Measurements from ENCODE around the gene DDX4. TPM values are rescaled to one million over a fixed set of nuclear protein-coding genes. Genes with fewer than 3 reads are reported as not detected.

The DDX4 gene
- total RNA-seq, 1 experiment from 2014 or later, result not detected

DNA sequence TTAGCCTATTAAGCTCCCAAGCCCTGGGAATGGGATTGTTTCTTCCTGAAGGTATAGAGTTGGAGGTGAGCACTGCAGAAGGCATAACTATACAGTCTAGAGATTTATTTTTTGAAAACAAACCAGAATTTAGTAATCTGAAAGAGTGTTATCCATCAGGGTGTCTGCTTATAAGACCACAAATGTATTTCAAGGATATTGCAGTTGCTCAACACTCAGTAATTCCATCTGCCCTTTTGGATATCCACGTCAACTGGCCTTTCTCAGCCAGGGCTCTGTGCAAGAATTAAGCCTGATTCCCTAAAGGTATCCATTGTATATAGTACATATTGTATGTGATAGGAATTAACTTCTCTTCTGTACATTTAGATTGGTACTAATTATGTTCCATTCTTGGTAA is 98.3 kb downstream of the DDX4 start:
- no TSS peak for BruUV-seq (replicated peaks)
- POLR2A ChIA-PET (ENCODE audit: low non-redundant PET), result no interaction called here

DNA sequence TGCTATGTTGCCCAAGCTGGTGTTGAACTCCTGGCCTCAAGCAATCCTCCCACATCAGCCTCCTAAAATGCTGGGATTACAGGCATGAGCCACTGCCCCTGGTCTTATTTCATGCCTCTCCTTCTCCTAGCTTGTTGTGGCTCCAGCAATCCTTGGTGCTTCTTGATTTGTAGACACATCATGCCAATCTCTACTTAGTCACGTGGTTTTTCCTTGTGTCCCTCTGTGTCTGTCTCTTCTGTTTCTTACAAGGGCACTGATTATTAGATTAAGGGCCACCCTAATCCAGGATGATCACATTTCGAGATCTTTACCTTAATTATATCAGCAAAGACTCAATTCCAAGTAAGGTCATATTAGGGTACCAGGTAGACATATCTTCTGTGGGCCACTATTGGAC is 104.1 kb downstream of the DDX4 start:
- Histone ChIP-seq H3K9me3 (ENCODE audit: low read depth, low read length, poor library complexity, severe bottlenecking) (no peaks in the 10 kb centered on the region), H3K36me3 (ENCODE audit: insufficient read depth, low read length, poor library complexity, severe bottlenecking) (no peaks in the 10 kb centered on the region), H3K4me3 (ENCODE audit: low read depth, low read length, poor library complexity, severe bottlenecking) (no peak overlapping the region), H3K4me1 (ENCODE audit: insufficient read depth, low read length, poor library complexity, severe bottlenecking) (no peaks in the 10 kb centered on the region), H3K27me3 (replicated peaks; ENCODE audit: insufficient read depth, low read depth, low read length, poor library complexity) (no peaks in the 10 kb centered on the region), H3K27ac (ENCODE audit: low read depth, low read length, poor library complexity, severe bottlenecking) (no peak overlapping the region)
- POLR2A ChIA-PET (ENCODE audit: low non-redundant PET), result no interaction called here
- CTCF ChIA-PET, result no interaction called here
- intact Hi-C loops (cut with micrococcal nuclease; ENCODE audit: unreplicated experiment), result no loop called here
- TF ChIP-seq CTCF (conservative IDR thresholded peaks at IDR 0.05; ENCODE audit: low read depth, low read length) (no peak), EZH2 (IDR thresholded peaks at IDR 0.05; ENCODE audit: borderline replicate concordance, low read depth, low read length, poor library complexity, severe bottlenecking) (no peak)
- no peak for DNase-seq (ENCODE audit: low spot score)
- no TSS peak for BruUV-seq (replicated peaks)

More for the DNA sequence above, 98.3 kb downstream of the DDX4 start:
- intact Hi-C loops (cut with micrococcal nuclease; ENCODE audit: unreplicated experiment), result no loop called here
- no peaks in the 10 kb centered on the region for H3K27me3 ChIP-seq (replicated peaks; ENCODE audit: insufficient read depth, low read depth, low read length, poor library complexity)
- H3K4me3 ChIP-seq (ENCODE audit: low read depth, low read length, poor library complexity, severe bottlenecking), result no peak overlapping the region
- no peaks in the 10 kb centered on the region for H3K4me1 ChIP-seq (ENCODE audit: insufficient read depth, low read length, poor library complexity, severe bottlenecking)
- H3K27ac ChIP-seq (ENCODE audit: low read depth, low read length, poor library complexity, severe bottlenecking), result no peak overlapping the region
- no peaks in the 10 kb centered on the region for H3K36me3 ChIP-seq (ENCODE audit: insufficient read depth, low read length, poor library complexity, severe bottlenecking)
- CTCF ChIA-PET, result no interaction called here
- TF ChIP-seq EZH2 (IDR thresholded peaks at IDR 0.05; ENCODE audit: borderline replicate concordance, low read depth, low read length, poor library complexity, severe bottlenecking), result no peak
- no peak for TF ChIP-seq CTCF (conservative IDR thresholded peaks at IDR 0.05; ENCODE audit: low read depth, low read length)
- H3K9me3 ChIP-seq (ENCODE audit: low read depth, low read length, poor library complexity, severe bottlenecking), result no peaks in the 10 kb centered on the region
- DNase-seq (ENCODE audit: low spot score), result no peak

GRCh38 chr5:55847837-55848236 is 110.0 kb downstream of the DDX4 start:
- POLR2A ChIA-PET (ENCODE audit: low non-redundant PET), result no interaction called here
- H3K27me3 ChIP-seq (replicated peaks; ENCODE audit: insufficient read depth, low read depth, low read length, poor library complexity), result no peaks in the 10 kb centered on the region
- BruUV-seq (replicated peaks), result no TSS peak
- no peak for TF ChIP-seq EZH2 (IDR thresholded peaks at IDR 0.05; ENCODE audit: borderline replicate concordance, low read depth, low read length, poor library complexity, severe bottlenecking)
- TF ChIP-seq CTCF (conservative IDR thresholded peaks at IDR 0.05; ENCODE audit: low read depth, low read length), result no peak
- H3K9me3 ChIP-seq (ENCODE audit: low read depth, low read length, poor library complexity, severe bottlenecking), result no peaks in the 10 kb centered on the region
- H3K4me3 ChIP-seq (ENCODE audit: low read depth, low read length, poor library complexity, severe bottlenecking), result no peak overlapping the region
- H3K36me3 ChIP-seq (ENCODE audit: insufficient read depth, low read length, poor library complexity, severe bottlenecking), result no peaks in the 10 kb centered on the region
- intact Hi-C loops (cut with micrococcal nuclease; ENCODE audit: unreplicated experiment), result no loop called here
- H3K27ac ChIP-seq (ENCODE audit: low read depth, low read length, poor library complexity, severe bottlenecking), result no peak overlapping the region
- CTCF ChIA-PET, result no interaction called here
- no peak for DNase-seq (ENCODE audit: low spot score)
- no peaks in the 10 kb centered on the region for H3K4me1 ChIP-seq (ENCODE audit: insufficient read depth, low read length, poor library complexity, severe bottlenecking)

All from A673 (cell line).